Retinal pigment epithelial cell (primary cell): ENCODE measurements around the gene SELPLG.

Source experiments
- DNase-seq: peaks from one replicate; pipeline ENCODE4 v3.0.0-alpha.2; 2010; ENCODE audit warnings: low read depth
- H3K4me3 ChIP-seq: 2 replicates; pipeline ENCODE4 v1.5.1; 2011; ENCODE audit warnings: mild to moderate bottlenecking, low read length, control low read depth, moderate library complexity
- CTCF ChIP-seq: conservative IDR thresholded peaks from 2 replicates; pipeline ENCODE4 v1.5.1; 2011; ENCODE audit warnings: low read depth, low read length, control low read depth, inconsistent platforms

Gene SELPLG

GRCh38 chr12:108646600-108647579 lies 13.2 kb upstream of the SELPLG start:
- DNase-seq: no peak
- TF ChIP-seq CTCF: no peak
- H3K4me3 ChIP-seq: no peak overlapping the region

- H3K4me3 ChIP-seq: no peak overlapping the region
- TF ChIP-seq CTCF: no peak
- DNase-seq: no peak
These were observed 12.2 kb upstream of the SELPLG start for GRCh38 chr12:108645686-108646599.

GRCh38 chr12:108644811-108645120 lies 11.1 kb upstream of the SELPLG start:
- no peak overlapping the region for H3K4me3 ChIP-seq
- TF ChIP-seq CTCF: no peak
- no peak for DNase-seq

- TF ChIP-seq CTCF: no peak
- DNase-seq: no peak
- no peak overlapping the region for H3K4me3 ChIP-seq
These were observed 10.5 kb upstream of the SELPLG start for GRCh38 chr12:108643941-108644810.

- no peak overlapping the region for H3K4me3 ChIP-seq
- DNase-seq: no peak
- TF ChIP-seq CTCF: no peak
These were observed 9.4 kb upstream of the SELPLG start for GRCh38 chr12:108642899-108643654.

DNA sequence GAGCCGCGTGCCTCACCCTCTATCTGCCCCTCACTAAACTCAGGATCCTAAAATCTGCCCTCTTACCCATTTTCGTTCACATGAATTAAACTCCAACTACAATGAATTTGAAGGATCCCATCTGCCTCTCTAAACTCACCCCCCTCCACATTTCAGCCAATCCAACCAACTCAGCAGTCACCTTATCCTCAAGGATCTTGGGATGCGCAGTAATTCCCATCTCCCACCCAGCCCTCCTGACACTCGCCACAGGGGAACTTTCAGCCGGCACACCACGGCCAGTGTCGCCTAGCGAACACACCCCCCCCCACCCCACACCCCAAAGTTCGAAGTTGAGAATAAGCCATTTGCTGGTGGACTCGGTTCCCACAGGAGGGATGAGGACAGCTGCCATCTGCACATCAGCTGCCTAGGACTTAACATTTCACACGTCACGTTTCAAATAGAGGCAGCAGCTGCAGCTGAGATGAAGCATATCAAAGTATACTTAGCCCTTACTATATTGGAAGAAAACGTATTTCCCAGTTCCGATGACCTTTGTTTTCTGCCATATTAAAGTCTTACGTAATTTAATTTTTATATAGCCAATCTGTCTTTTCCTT lies 8.7 kb upstream of the SELPLG start:
- H3K4me3 ChIP-seq: no peak overlapping the region
- TF ChIP-seq CTCF: no peak
- no peak for DNase-seq
